CD4-positive, alpha-beta T cell (primary cell): ENCODE results near the gene MBD3L2B. TPM values are rescaled to one million over a fixed set of nuclear protein-coding genes. Genes with fewer than 3 reads are reported as not detected.
A peak's percentile ranks its signal among the peaks of the same experiment; 100 is the strongest.

Experiments used
- ATAC-seq: fragments of 200-7000 bp; cut with Tn5 transposase; one replicate; pipeline ENCODE4 v1.10.0; 2022; ENCODE audit warnings: mild to moderate bottlenecking; ENCODE audit not compliant: poor library complexity
- CTCF ChIA-PET: fragments of 350-600 bp; sonication (Branson Sonifier 250); formaldehyde crosslinking; loops from one replicate; lab custom pipeline; 2021; ENCODE audit warnings: antibody characterized with exemption, inconsistent platforms; lab: Charles Lee
- POLR2A ChIA-PET: fragments of 350-600 bp; sonication (Branson Sonifier 250); formaldehyde crosslinking; loops from one replicate; lab custom pipeline; 2021; ENCODE audit warnings: antibody characterized with exemption, inconsistent platforms; lab: Charles Lee
- DNase-seq, 14 experiments: peaks; one replicate each; pipeline ENCODE4 v3.0.0-alpha.2; 2013 to 2020; ENCODE audit warnings: mixed read lengths in 2 of 14
- H3K27ac ChIP-seq, 2 donors: one replicate each; pipeline versions ENCODE4 v1.5.1 to v1.7.0; 2013; ENCODE audit warnings: low read length in 2 of 2, low read depth in 1 of 2, mild to moderate bottlenecking in 1 of 2
- H3K27me3 ChIP-seq, 2 experiments: 1 replicate in 1 of 2; 2 replicates in 1 of 2; pipeline versions ENCODE4 v1.6.1 to v1.7.0; 2013; ENCODE audit warnings: low read length in 2 of 2, control low read depth in 1 of 2, mild to moderate bottlenecking in 1 of 2, moderate library complexity in 1 of 2; ENCODE audit not compliant: insufficient read depth in 2 of 2, control insufficient read depth in 1 of 2
- H3K36me3 ChIP-seq: one replicate; pipeline ENCODE4 v1.6.1; 2013; ENCODE audit warnings: low read length, control low read depth; ENCODE audit not compliant: insufficient read depth
- H3K4me1 ChIP-seq: one replicate; pipeline ENCODE4 v1.6.1; 2013; ENCODE audit warnings: low read length, control low read depth; ENCODE audit not compliant: insufficient read depth
- H3K4me3 ChIP-seq: one replicate; pipeline ENCODE4 v1.5.1; 2013; ENCODE audit warnings: mild to moderate bottlenecking, low read length, moderate library complexity
- H3K9me3 ChIP-seq, 2 experiments: 1 replicate in 1 of 2; 2 replicates in 1 of 2; pipeline versions ENCODE4 v1.6.1 to v1.7.0; 2013; ENCODE audit warnings: low read length in 2 of 2, mild to moderate bottlenecking in 2 of 2, control low read depth in 1 of 2, moderate library complexity in 1 of 2; ENCODE audit not compliant: control insufficient read depth in 1 of 2, insufficient read depth in 1 of 2
- H3K27ac Mint-ChIP-seq: one replicate; pipeline ENCODE4 v1.8.0; 2020; ENCODE audit warnings: mixed read lengths
- H3K27me3 Mint-ChIP-seq: one replicate; pipeline ENCODE4 v1.8.0; 2021; ENCODE audit warnings: mixed read lengths
- H3K36me3 Mint-ChIP-seq: one replicate; pipeline ENCODE4 v1.8.0; 2021; ENCODE audit warnings: low read depth, mixed read lengths
- H3K4me1 Mint-ChIP-seq: one replicate; pipeline ENCODE4 v1.8.0; 2021; ENCODE audit warnings: low read depth, mixed read lengths
- H3K4me3 Mint-ChIP-seq: one replicate; pipeline ENCODE4 v1.8.0; 2020; ENCODE audit warnings: mild to moderate bottlenecking, mixed read lengths
- H3K9me3 Mint-ChIP-seq: one replicate; pipeline ENCODE4 v1.8.0; 2020; ENCODE audit warnings: mixed read lengths
- CTCF ChIP-seq: fragments of 200-600 bp; IDR thresholded peaks from one replicate; pipeline ENCODE4 v1.8.0; 2022; ENCODE audit warnings: antibody characterized with exemption, mild to moderate bottlenecking
- intact Hi-C, 2 experiments: fragments of 100-400 bp; cut with DNase I in 1 of 2; cut with micrococcal nuclease in 1 of 2; formaldehyde crosslinking; loops; one replicate each; pipeline versions ENCODE4 v1.15.1 to v1.9.0; 2023 to 2025; cut with DNase I, micrococcal nuclease
- total RNA-seq, 174 experiments: library from RNA in 2 of 174; stranded (reverse) in 2 of 174; gene quantifications; one replicate each; pipeline ENCODE4 v1.2.3 and lab custom pipeline; 2021 to 2026

The MBD3L2B gene
- total RNA-seq, 2 experiments from 2014 or later: not detected

GRCh38 chr19:6999933-7000332, 21.3 kb downstream of the MBD3L2B start:
- Histone ChIP-seq H3K9me3 (peaks cover 0 to under 1% of the 10 kb centered on the region in 2 experiments), H3K4me3 (no peak overlapping the region), H3K4me1 (no peaks in the 10 kb centered on the region), H3K27ac (no peak overlapping the region), H3K27me3 (no peaks in the 10 kb centered on the region), H3K36me3 (no peaks in the 10 kb centered on the region)
- no peak for ATAC-seq
- H3K4me1 Mint-ChIP-seq: peaks cover 41% of the 10 kb centered on the region
- no peak overlapping the region for H3K27ac Mint-ChIP-seq
- no peak overlapping the region for H3K4me3 Mint-ChIP-seq
- no peak for TF ChIP-seq CTCF
- POLR2A ChIA-PET: interaction anchor here (0.7 kb wide), 1 partner anchor 69 kb away, joined by 3 read pairs; no protein-coding TSS in a partner anchor
- CTCF ChIA-PET: no interaction called here
- peaks cover 8% of the 10 kb centered on the region for H3K9me3 Mint-ChIP-seq
- peaks cover 8% of the 10 kb centered on the region for H3K36me3 Mint-ChIP-seq
- intact Hi-C loops: no loop called here
- DNase-seq: peak in 1 of 14 experiments; percentile 21
- no peaks in the 10 kb centered on the region for H3K27me3 Mint-ChIP-seq

- Mint-ChIP-seq H3K4me1 (peaks cover 42% of the 10 kb centered on the region), H3K4me3 (peak overlapping the region; percentile 85), H3K27me3 (no peaks in the 10 kb centered on the region), H3K27ac (peak overlapping the region; percentile 69), H3K36me3 (peaks cover 11% of the 10 kb centered on the region), H3K9me3 (peaks cover 8% of the 10 kb centered on the region)
- Histone ChIP-seq H3K27ac (no peak overlapping the region), H3K4me3 (peak overlapping the region; percentile 34), H3K27me3 (no peaks in the 10 kb centered on the region), H3K9me3 (no peaks in the 10 kb centered on the region), H3K36me3 (no peaks in the 10 kb centered on the region), H3K4me1 (no peaks in the 10 kb centered on the region)
- peak; percentile 43 for ATAC-seq
- DNase-seq: peak in 4 of 14 experiments; percentile 17 to 39 (median 28)
- ChIA-PET POLR2A (interaction anchor here (0.8 to 1.0 kb wide), 2 partner anchors 11 to 73 kb away, joined by 5 read pairs; partner anchors contain the start of gene ZNF557), CTCF (no interaction called here)
- TF ChIP-seq CTCF: no peak
- intact Hi-C loops: no loop called here
Measured at GRCh38 chr19:6997679-6998445, 23.4 kb downstream of the MBD3L2B start.

- H3K4me3 Mint-ChIP-seq: peak overlapping the region; percentile 85
- peaks cover 11% of the 10 kb centered on the region for H3K36me3 Mint-ChIP-seq
- Histone ChIP-seq H3K9me3 (no peaks in the 10 kb centered on the region), H3K27ac (no peak overlapping the region), H3K36me3 (no peaks in the 10 kb centered on the region), H3K4me3 (peak overlapping the region; percentile 34), H3K4me1 (no peaks in the 10 kb centered on the region), H3K27me3 (no peaks in the 10 kb centered on the region)
- POLR2A ChIA-PET: no interaction called here
- peaks cover 42% of the 10 kb centered on the region for H3K4me1 Mint-ChIP-seq
- H3K9me3 Mint-ChIP-seq: peaks cover 8% of the 10 kb centered on the region
- ATAC-seq: no peak
- peak overlapping the region; percentile 69 for H3K27ac Mint-ChIP-seq
- CTCF ChIA-PET: no interaction called here
- H3K27me3 Mint-ChIP-seq: no peaks in the 10 kb centered on the region
- intact Hi-C loops: no loop called here
- TF ChIP-seq CTCF: no peak
- no peak for DNase-seq
Measured at GRCh38 chr19:6996810-6997209, 24.4 kb downstream of the MBD3L2B start.
